ENCODE measurements around the gene EIF3I. TPM values are rescaled to one million over a fixed set of nuclear protein-coding genes. Genes with fewer than 3 reads are reported as not detected.

Gene EIF3I
- total and polyA plus RNA-seq, 12 donors: 187 to 672 (median 226) TPM

DNA sequence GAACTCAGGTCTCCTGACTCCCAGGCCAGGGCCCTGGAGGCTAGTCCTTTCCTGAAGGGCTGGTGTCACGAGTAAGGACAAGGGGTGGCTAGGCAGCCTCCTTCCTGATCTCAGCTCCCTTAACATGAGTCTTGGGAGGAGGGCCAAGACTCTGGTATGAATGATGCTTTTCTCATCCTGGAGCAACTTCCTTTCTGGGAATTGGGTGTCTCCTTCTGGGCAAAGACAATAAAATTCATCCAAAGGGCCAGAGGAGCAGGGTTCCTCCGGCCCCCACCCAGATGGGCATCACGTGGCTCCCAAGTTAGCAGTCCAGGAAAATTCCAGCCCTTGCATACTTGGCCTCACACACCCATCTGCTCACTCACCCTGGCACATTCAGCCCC, 24.7 kb downstream of the EIF3I start, which contains the start of gene FAM167B:
Gene FAM167B (plus strand): TSS at position 335 of the 386 bp plus-strand sequence. CDS start 200 bp downstream, outside the sequence.
- intact Hi-C loops (cut with DNase I): loop anchor here in 1 of 2 donors (5.0 kb wide), 1 partner anchor 45 kb away; the partner anchor contains the start of gene CCDC28B
- peaks cover 7 to 28% of the 10 kb centered on the region in 2 donors for H3K4me1 ChIP-seq (replicated peaks in 1 of 2)
- TF ChIP-seq, protein P1, sequence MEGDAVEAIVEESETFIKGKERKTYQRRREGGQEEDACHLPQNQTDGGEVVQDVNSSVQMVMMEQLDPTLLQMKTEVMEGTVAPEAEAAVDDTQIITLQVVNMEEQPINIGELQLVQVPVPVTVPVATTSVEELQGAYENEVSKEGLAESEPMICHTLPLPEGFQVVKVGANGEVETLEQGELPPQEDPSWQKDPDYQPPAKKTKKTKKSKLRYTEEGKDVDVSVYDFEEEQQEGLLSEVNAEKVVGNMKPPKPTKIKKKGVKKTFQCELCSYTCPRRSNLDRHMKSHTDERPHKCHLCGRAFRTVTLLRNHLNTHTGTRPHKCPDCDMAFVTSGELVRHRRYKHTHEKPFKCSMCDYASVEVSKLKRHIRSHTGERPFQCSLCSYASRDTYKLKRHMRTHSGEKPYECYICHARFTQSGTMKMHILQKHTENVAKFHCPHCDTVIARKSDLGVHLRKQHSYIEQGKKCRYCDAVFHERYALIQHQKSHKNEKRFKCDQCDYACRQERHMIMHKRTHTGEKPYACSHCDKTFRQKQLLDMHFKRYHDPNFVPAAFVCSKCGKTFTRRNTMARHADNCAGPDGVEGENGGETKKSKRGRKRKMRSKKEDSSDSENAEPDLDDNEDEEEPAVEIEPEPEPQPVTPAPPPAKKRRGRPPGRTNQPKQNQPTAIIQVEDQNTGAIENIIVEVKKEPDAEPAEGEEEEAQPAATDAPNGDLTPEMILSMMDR (IDR thresholded peaks at IDR 0.05): no peak
- TF ChIP-seq POLR2A (IDR thresholded peaks at IDR 0.05): no peak

DNA sequence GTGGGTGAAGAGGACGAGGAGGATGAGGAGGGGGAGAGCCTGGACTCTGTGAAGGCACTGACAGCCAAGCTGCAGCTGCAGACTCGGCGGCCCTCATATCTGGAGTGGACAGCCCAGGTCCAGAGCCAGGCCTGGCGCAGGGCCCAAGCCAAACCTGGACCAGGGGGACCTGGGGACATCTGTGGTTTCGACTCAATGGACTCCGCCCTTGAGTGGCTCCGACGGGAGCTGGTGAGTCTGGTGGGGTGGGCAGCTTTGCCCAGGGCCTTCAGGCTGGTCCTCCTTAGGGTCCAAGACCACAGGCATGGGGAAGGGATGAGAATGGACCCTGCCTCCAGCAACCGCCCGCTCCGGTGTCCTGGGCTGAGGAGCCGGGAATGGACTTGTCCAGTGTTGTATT, 25.2 kb downstream of the EIF3I start:
- Histone ChIP-seq H3K27ac (peak overlapping the region in 4 of 5 donors; percentile 32 to 89 (median 60)), H3K36me3 (replicated peaks in 1 of 2) (no peaks in the 10 kb centered on the region), H3K4me1 (replicated peaks in 1 of 2) (peaks cover 1 to 23% of the 10 kb centered on the region in 2 donors), H3K4me3 (no peak overlapping the region), H3K27me3 (no peaks in the 10 kb centered on the region), H3K9me3 (replicated peaks in 1 of 3) (no peaks in the 10 kb centered on the region)
- no peak for TF ChIP-seq POLR2A (IDR thresholded peaks at IDR 0.05)
- TF ChIP-seq, protein P1 (IDR thresholded peaks at IDR 0.05): no peak
- WGBS, 4 donors: 72 to 97% (median 82%) methylated on average over 4 to 12 of the region's 12 CpGs
- intact Hi-C loops (cut with DNase I): loop anchor here in 1 of 2 donors (5.0 kb wide), 1 partner anchor 45 kb away; the partner anchor contains the start of gene CCDC28B
- no peak for DNase-seq

More for the DNA sequence above, 24.7 kb downstream of the EIF3I start, which contains the start of gene FAM167B:
- H3K36me3 ChIP-seq (replicated peaks in 1 of 2): no peaks in the 10 kb centered on the region
- no peaks in the 10 kb centered on the region for H3K27me3 ChIP-seq
- no peak within 1 kb of the TSS for H3K4me3 ChIP-seq
- WGBS, 4 donors: 47 to 72% (median 60%) methylated on average over 2 to 3 of the region's 3 CpGs
- H3K9me3 ChIP-seq (replicated peaks in 1 of 3): no peaks in the 10 kb centered on the region
- peak in 6 of 7 donors; percentile 48 to 81 (median 63) for DNase-seq
- peak within 1 kb of the TSS in 4 of 5 donors; percentile 32 to 89 (median 60) for H3K27ac ChIP-seq

DNA sequence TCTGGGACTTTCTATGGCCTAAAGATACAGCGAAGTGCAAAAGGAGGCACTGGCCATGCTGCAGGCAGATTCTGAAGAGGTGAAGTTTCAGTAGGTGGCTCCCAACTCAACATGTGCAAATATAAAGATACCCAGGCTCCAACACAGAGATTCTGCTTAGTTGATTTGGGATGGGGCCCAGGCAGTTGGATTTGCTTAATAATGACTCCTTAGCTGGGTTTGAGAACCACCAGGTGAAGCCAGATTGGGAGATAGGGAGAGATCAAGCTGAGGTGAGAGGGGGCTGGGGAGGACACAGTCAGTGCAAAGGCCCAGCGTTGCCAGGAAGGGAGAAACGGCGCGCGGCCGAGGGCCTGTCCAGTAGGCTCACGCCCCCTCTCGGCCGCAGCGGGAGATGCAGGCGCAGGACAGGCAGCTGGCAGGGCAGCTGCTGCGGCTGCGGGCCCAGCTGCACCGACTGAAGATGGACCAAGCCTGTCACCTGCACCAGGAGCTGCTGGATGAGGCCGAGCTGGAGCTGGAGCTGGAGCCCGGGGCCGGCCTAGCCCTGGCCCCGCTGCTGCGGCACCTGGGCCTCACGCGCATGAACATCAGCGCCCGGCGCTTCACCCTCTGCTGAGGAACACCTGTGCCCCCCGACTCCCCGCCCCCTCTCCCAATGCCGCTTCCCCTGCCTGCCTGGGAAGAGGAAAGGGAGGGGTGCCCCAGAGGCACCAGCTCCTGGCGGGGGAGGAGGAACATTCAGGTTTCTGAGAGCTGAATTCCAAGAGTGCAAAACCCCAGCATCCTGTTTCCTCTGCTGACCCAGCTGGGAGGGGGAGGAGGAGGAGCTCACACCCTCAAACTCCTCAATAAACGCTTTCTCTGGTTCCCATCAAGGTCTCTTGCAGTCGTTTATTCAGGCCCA, 26.0 kb downstream of the EIF3I start:
- no peaks in the 10 kb centered on the region for H3K9me3 ChIP-seq (replicated peaks in 1 of 3)
- peak; percentile 80 to 95 (median 93) for DNase-seq
- H3K27me3 ChIP-seq: no peaks in the 10 kb centered on the region
- H3K27ac ChIP-seq: peak overlapping the region in 4 of 5 donors; percentile 32 to 89 (median 60)
- WGBS, 4 donors: 12 to 26% (median 16%) methylated on average over 9 to 31 of the region's 31 CpGs
- intact Hi-C loops (cut with DNase I): loop anchor here in 1 of 2 donors (5.0 kb wide), 1 partner anchor 46 kb away; the partner anchor contains the start of gene CCDC28B
- H3K36me3 ChIP-seq (replicated peaks in 1 of 2): no peaks in the 10 kb centered on the region
- TF ChIP-seq POLR2A (IDR thresholded peaks at IDR 0.05): no peak
- TF ChIP-seq, protein P1 (IDR thresholded peaks at IDR 0.05): peak; percentile 73 to 92 (median 80)
- H3K4me1 ChIP-seq (replicated peaks in 1 of 2): peaks cover 0 to 19% of the 10 kb centered on the region in 2 donors
- no peak overlapping the region for H3K4me3 ChIP-seq
